GM12878 (cell line): ENCODE data around the gene KIAA1586.

Experiments used
- BACH1 ChIP-seq: fragments of 450-650 bp; IDR thresholded peaks from 2 replicates; pipeline ENCODE4 v1.6.1; 2017; ENCODE audit warnings: mild to moderate bottlenecking, borderline replicate concordance
- BHLHE40 ChIP-seq, 2 experiments: fragments of 450-650 bp in 1 of 2; IDR thresholded peaks; 2 replicates each; pipeline ENCODE4 v1.6.1; 2011 to 2017; ENCODE audit warnings: low read depth in 2 of 2, borderline replicate concordance in 1 of 2, improper control_type of control experiment in 1 of 2, low read length in 1 of 2, mild to moderate bottlenecking in 1 of 2
- CBX3 ChIP-seq: fragments of 200-600 bp; sonication (generic); IDR thresholded peaks from 2 replicates; pipeline ENCODE4 v1.6.1; 2016; ENCODE audit warnings: low read depth, borderline replicate concordance
- CREB1 ChIP-seq: IDR thresholded peaks from 2 replicates; pipeline ENCODE4 v1.6.1; 2012; ENCODE audit warnings: low read depth, mild to moderate bottlenecking, inconsistent platforms
- EGR1 ChIP-seq, 2 experiments: IDR thresholded peaks; 1 replicate in 1 of 2; 2 replicates in 1 of 2; pipeline ENCODE4 v1.6.1; 2011 to 2012; ENCODE audit warnings: low read depth in 2 of 2, low read length in 2 of 2, borderline replicate concordance in 1 of 2, mild to moderate bottlenecking in 1 of 2, moderate library complexity in 1 of 2
- EZH2 ChIP-seq: IDR thresholded peaks from 2 replicates; pipeline ENCODE4 v1.6.1; 2012; ENCODE audit warnings: low read depth, mild to moderate bottlenecking, control low read depth, inconsistent platforms, low read length, borderline replicate concordance; ENCODE audit not compliant: control insufficient read depth
- FOXM1 ChIP-seq: IDR thresholded peaks from 2 replicates; pipeline ENCODE4 v1.6.1; 2012; ENCODE audit warnings: low read depth, mild to moderate bottlenecking, inconsistent platforms, low read length, moderate library complexity
- IKZF2 ChIP-seq, 2 experiments: fragments of 450-650 bp; IDR thresholded peaks; 2 replicates each; pipeline ENCODE4 v1.6.1; 2017; ENCODE audit warnings: mild to moderate bottlenecking in 2 of 2, moderate library complexity in 2 of 2
- RB1 ChIP-seq: fragments of 450-650 bp; formaldehyde crosslinking; IDR thresholded peaks from 2 replicates; pipeline ENCODE4 v1.6.1; 2017; ENCODE audit warnings: mild to moderate bottlenecking, borderline replicate concordance
- SMARCA5 ChIP-seq: fragments of 450-650 bp; IDR thresholded peaks from 2 replicates; pipeline ENCODE4 v1.6.1; 2017; ENCODE audit warnings: mild to moderate bottlenecking
- SPI1 ChIP-seq: IDR thresholded peaks from 2 replicates; pipeline ENCODE4 v1.6.1; 2011; ENCODE audit warnings: low read depth, mild to moderate bottlenecking, low read length, moderate library complexity, borderline replicate concordance; ENCODE audit not compliant: insufficient read depth
- TF ChIP-seq, protein P1 (sequence below): IDR thresholded peaks from 2 replicates; pipeline ENCODE4 v1.6.1; 2012; ENCODE audit warnings: mild to moderate bottlenecking, low read depth, low read length
- TF ChIP-seq, protein P2 (sequence below), 3 experiments: IDR thresholded peaks in 2 of 3; conservative IDR thresholded peaks in 1 of 3; 2 replicates each; pipeline ENCODE4 v1.5.1; 2011; ENCODE audit warnings: low read depth in 3 of 3, low read length in 3 of 3, mild to moderate bottlenecking in 3 of 3, control low read depth in 2 of 3, moderate library complexity in 2 of 3, inconsistent platforms in 1 of 3, mixed read lengths in 1 of 3; ENCODE audit not compliant: control insufficient read depth in 2 of 3, insufficient read depth in 1 of 3; ENCODE audit errors: extremely low read depth in 1 of 3
- TF ChIP-seq, protein P3 (sequence below): IDR thresholded peaks from 2 replicates; pipeline ENCODE4 v1.6.1; 2012; ENCODE audit warnings: low read depth, low read length, improper control_type of control experiment

DNA sequence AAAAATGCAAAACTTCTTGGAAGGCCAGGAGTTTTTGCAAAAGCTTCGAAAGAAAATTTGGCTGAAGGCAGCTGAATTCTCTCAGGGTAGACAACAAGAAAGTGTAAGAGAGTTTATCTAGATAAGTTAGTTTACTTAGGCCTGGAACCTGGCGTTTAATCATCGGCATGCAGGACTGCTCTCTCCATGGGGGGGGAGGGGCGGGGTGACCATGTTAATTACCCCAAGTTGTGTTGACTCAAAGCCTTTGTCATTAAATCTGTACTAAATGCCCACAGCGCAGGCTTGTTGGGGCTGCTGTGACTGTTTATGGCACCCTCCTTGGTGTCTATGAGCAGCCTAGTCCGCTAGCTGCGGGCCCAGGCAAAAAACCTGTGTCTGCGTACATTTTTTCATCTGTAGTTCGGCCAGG lies 23.4 kb downstream of the KIAA1586 start:
- TF ChIP-seq FOXM1 (no peak), CREB1 (no peak), SMARCA5 (no peak), RB1 (no peak), EZH2 (no peak), EGR1 (IDR thresholded peaks at IDR 0.05; ENCODE audit: borderline replicate concordance in 1 of 2, low read depth in 2 of 2, low read length in 2 of 2) (no peak), SPI1 (no peak), CBX3 (no peak), IKZF2 (IDR thresholded peaks at IDR 0.05) (no peak), BACH1 (no peak), BHLHE40 (IDR thresholded peaks at IDR 0.05; ENCODE audit: borderline replicate concordance in 1 of 2, low read depth in 2 of 2, low read length in 1 of 2) (no peak)
- TF ChIP-seq, protein P1, sequence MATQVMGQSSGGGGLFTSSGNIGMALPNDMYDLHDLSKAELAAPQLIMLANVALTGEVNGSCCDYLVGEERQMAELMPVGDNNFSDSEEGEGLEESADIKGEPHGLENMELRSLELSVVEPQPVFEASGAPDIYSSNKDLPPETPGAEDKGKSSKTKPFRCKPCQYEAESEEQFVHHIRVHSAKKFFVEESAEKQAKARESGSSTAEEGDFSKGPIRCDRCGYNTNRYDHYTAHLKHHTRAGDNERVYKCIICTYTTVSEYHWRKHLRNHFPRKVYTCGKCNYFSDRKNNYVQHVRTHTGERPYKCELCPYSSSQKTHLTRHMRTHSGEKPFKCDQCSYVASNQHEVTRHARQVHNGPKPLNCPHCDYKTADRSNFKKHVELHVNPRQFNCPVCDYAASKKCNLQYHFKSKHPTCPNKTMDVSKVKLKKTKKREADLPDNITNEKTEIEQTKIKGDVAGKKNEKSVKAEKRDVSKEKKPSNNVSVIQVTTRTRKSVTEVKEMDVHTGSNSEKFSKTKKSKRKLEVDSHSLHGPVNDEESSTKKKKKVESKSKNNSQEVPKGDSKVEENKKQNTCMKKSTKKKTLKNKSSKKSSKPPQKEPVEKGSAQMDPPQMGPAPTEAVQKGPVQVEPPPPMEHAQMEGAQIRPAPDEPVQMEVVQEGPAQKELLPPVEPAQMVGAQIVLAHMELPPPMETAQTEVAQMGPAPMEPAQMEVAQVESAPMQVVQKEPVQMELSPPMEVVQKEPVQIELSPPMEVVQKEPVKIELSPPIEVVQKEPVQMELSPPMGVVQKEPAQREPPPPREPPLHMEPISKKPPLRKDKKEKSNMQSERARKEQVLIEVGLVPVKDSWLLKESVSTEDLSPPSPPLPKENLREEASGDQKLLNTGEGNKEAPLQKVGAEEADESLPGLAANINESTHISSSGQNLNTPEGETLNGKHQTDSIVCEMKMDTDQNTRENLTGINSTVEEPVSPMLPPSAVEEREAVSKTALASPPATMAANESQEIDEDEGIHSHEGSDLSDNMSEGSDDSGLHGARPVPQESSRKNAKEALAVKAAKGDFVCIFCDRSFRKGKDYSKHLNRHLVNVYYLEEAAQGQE: no peak
- TF ChIP-seq, protein P2, sequence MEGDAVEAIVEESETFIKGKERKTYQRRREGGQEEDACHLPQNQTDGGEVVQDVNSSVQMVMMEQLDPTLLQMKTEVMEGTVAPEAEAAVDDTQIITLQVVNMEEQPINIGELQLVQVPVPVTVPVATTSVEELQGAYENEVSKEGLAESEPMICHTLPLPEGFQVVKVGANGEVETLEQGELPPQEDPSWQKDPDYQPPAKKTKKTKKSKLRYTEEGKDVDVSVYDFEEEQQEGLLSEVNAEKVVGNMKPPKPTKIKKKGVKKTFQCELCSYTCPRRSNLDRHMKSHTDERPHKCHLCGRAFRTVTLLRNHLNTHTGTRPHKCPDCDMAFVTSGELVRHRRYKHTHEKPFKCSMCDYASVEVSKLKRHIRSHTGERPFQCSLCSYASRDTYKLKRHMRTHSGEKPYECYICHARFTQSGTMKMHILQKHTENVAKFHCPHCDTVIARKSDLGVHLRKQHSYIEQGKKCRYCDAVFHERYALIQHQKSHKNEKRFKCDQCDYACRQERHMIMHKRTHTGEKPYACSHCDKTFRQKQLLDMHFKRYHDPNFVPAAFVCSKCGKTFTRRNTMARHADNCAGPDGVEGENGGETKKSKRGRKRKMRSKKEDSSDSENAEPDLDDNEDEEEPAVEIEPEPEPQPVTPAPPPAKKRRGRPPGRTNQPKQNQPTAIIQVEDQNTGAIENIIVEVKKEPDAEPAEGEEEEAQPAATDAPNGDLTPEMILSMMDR (IDR thresholded peaks at IDR 0.05 in 2 of 3, conservative IDR thresholded peaks at IDR 0.05 in 1 of 3; ENCODE audit: control insufficient read depth in 2 of 3, extremely low read depth in 1 of 3, insufficient read depth in 1 of 3, low read depth in 3 of 3, low read length in 3 of 3): no peak
- TF ChIP-seq, protein P3, sequence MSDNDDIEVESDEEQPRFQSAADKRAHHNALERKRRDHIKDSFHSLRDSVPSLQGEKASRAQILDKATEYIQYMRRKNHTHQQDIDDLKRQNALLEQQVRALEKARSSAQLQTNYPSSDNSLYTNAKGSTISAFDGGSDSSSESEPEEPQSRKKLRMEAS: no peak
